ENCODE data around the gene CALHM4.

GRCh38 chr6:116531675-116532570, 21.6 kb upstream of the CALHM4 start:
- no peak for TF ChIP-seq SUZ12 (IDR thresholded peaks at IDR 0.05; ENCODE audit: extremely low read depth, insufficient read depth, insufficient read length)
- TF ChIP-seq YY1 (IDR thresholded peaks at IDR 0.05; ENCODE audit: insufficient read depth, insufficient read length) = no peak
